ENCODE measurements around the gene NEK10. TPM values are rescaled to one million over a fixed set of nuclear protein-coding genes. Genes with fewer than 3 reads are reported as not detected.

Gene NEK10
- total RNA-seq, 1 experiment from 2014 or later: 0.66 TPM

DNA sequence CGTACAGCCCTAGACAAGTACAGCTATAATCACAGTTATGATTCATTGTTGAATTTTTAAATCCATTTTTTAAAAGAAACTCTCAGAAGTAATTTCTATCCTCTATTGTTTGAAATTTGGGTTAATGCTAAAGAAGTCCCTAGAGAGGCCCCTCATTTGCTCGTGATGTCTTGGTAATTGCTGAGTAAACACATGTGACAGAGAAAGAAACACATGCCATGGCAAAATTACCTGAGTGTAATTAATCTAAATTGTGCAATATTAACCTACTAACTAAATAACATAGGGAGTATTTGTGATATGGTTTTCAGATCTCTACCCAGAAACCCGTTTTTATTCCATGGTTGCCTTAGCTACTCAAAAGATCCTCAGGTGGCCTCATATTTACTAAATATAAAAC lies 10.8 kb downstream of the NEK10 start:
- H3K4me1 ChIP-seq (ENCODE audit: insufficient read depth, low read length): peaks cover 3% of the 10 kb centered on the region; the same call in 1 of the 2 replicates
- H2BK5ac ChIP-seq (ENCODE audit: insufficient read length, low read length): no peak overlapping the region
- H3T11ph ChIP-seq (ENCODE audit: low read length): no peak overlapping the region
- H2BK20ac ChIP-seq (ENCODE audit: low read depth, low read length, poor library complexity, severe bottlenecking): no peak overlapping the region
- no peaks in the 10 kb centered on the region for H3K79me1 ChIP-seq (ENCODE audit: insufficient read depth, low read depth, low read length, poor library complexity, severe bottlenecking)
- H2BK15ac ChIP-seq (ENCODE audit: low read depth, low read length): no peak overlapping the region
- no peak overlapping the region for H2AK5ac ChIP-seq (ENCODE audit: insufficient read length, low read length)
- no peak overlapping the region for H3K9ac ChIP-seq (ENCODE audit: extremely low read depth, insufficient read length, low read length)
- H3K27me3 ChIP-seq (ENCODE audit: insufficient read depth, low read length): no peaks in the 10 kb centered on the region
- H3K4ac ChIP-seq (ENCODE audit: low read depth, low read length): no peak overlapping the region
- no peak overlapping the region for H3K23ac ChIP-seq (ENCODE audit: insufficient read length, low read depth, low read length)
- WGBS (ENCODE audit: extremely low coverage, insufficient read length, low lambda C conversion rate): no CpG with 5 or more reads among the region's 3 CpGs
- H3K4me3 Mint-ChIP-seq: no peak overlapping the region
- H4K20me1 ChIP-seq (ENCODE audit: control insufficient read depth, insufficient read depth, insufficient read length): no peaks in the 10 kb centered on the region
- H2BK12ac ChIP-seq (ENCODE audit: insufficient read length, low read depth, low read length): no peak overlapping the region
- no peaks in the 10 kb centered on the region for H3K79me2 ChIP-seq (ENCODE audit: insufficient read depth, low read length)
- peaks cover 0 to 2% (median 0%) of the 10 kb centered on the region in 3 experiments; a peak in 1 of 7 replicates for H3K36me3 Mint-ChIP-seq (ENCODE audit: insufficient read depth in 1 of 3, low read depth in 3 of 3)
- no peak overlapping the region for H4K8ac ChIP-seq (replicated peaks; ENCODE audit: insufficient read length, low read depth, low read length)
- H3K4me1 Mint-ChIP-seq: peaks cover 28 to 31% of the 10 kb centered on the region in 2 experiments
- no peak overlapping the region for H3K4me2 ChIP-seq (ENCODE audit: insufficient read depth, insufficient read length, low read length)
- no peak overlapping the region for H4K91ac ChIP-seq (ENCODE audit: insufficient read length, low read depth, low read length)
- DNase-seq: no peak
- no peaks in the 10 kb centered on the region for H3K23me2 ChIP-seq (ENCODE audit: insufficient read length, low read depth, low read length, poor library complexity, severe bottlenecking)
- no peak overlapping the region for H3K27ac Mint-ChIP-seq
- no peaks in the 10 kb centered on the region for H3K9me3 ChIP-seq (ENCODE audit: control insufficient read depth, low read depth, low read length)
- no peaks in the 10 kb centered on the region for H3K9me3 Mint-ChIP-seq
- H3K18ac ChIP-seq (ENCODE audit: insufficient read length, low read depth, low read length): no peak overlapping the region
- H3K27me3 Mint-ChIP-seq (ENCODE audit: low read depth): no peaks in the 10 kb centered on the region
- no peak overlapping the region for H3K56ac ChIP-seq (ENCODE audit: insufficient read length, low read depth, low read length)
- no peak overlapping the region for H3K27ac ChIP-seq (ENCODE audit: insufficient read length, low read depth, low read length)
- no peak overlapping the region for H4K5ac ChIP-seq (ENCODE audit: insufficient read length, low read depth, low read length)
- no peak overlapping the region for H3K14ac ChIP-seq (ENCODE audit: insufficient read depth, low read length)
- no peak overlapping the region for H2AFZ ChIP-seq (ENCODE audit: low read length)
- TF ChIP-seq, protein P1, sequence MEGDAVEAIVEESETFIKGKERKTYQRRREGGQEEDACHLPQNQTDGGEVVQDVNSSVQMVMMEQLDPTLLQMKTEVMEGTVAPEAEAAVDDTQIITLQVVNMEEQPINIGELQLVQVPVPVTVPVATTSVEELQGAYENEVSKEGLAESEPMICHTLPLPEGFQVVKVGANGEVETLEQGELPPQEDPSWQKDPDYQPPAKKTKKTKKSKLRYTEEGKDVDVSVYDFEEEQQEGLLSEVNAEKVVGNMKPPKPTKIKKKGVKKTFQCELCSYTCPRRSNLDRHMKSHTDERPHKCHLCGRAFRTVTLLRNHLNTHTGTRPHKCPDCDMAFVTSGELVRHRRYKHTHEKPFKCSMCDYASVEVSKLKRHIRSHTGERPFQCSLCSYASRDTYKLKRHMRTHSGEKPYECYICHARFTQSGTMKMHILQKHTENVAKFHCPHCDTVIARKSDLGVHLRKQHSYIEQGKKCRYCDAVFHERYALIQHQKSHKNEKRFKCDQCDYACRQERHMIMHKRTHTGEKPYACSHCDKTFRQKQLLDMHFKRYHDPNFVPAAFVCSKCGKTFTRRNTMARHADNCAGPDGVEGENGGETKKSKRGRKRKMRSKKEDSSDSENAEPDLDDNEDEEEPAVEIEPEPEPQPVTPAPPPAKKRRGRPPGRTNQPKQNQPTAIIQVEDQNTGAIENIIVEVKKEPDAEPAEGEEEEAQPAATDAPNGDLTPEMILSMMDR (conservative IDR thresholded peaks at IDR 0.05): no peak
- no peak overlapping the region for H2BK120ac ChIP-seq (ENCODE audit: low read depth, low read length, poor library complexity, severe bottlenecking)

All from H9 (cell line).